HG03342 (cell line): ENCODE measurements around the gene SOS1.
A peak's percentile ranks its signal among the peaks of the same experiment; 100 is the strongest.
"Not testable (repeated sequence)": the region's sequence is repeated elsewhere in the genome, so short reads cannot be mapped to it uniquely, and the experiment has no call there.

ENCODE experiments used
- ATAC-seq: cut with Tn5 transposase; IDR thresholded peaks from one replicate; pipeline ENCODE4 v1.9.1; 2021; ENCODE audit warnings: mild to moderate bottlenecking, moderate library complexity; ENCODE audit not compliant: unreplicated experiment

Gene SOS1

DNA sequence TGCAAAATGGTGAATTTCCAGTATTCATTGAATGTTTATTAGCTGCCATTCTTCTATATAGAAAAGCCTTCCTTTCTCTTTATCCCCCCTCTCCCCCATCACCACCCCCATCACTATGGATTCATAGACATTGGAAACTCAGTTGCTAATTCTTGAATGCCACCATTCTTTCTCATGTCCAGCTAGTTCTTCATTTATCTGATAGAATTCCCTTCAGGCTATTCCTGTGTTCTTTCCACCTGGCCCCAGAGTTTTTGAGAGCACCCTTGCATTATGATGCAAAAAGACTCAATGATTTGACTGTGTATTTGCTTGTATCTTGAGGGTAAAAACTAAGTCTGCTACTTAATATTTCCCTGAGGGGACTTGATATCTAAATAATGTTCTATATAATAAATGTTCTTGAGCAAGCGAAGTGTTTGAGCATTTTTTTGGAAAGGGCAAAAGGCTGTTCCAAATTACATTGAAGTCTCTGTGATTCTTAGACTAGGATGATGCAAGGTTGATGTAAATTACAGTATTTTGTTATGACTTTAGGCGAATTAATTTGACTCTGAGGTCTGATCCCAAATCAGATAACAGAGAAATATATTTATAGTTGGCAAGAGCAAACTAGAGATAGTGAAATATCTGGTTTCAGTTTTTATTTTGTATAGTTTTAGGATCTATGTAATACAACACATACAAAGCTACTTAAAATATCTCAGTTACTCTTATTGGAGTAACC is 18.8 kb upstream of the SOS1 start:
- no peak for ATAC-seq

DNA sequence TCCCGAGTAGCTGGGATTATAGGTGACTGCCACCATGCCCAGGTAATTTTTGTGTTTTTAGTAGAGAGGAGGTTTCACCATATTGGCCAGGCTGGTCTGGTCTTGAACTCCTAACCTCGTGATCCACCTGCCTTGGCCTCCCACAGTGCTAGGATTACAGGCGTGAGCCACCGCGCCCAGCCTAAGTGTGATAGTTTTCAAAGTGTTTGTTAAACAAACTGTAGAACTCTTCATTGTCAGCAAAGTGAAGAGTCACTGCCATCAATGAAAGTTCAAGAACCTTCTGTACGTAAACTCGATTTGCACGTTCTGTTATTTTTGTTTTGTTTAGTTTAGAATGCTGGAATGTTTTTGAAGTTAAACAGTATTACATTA is 18.0 kb upstream of the SOS1 start:
- no peak for ATAC-seq

DNA sequence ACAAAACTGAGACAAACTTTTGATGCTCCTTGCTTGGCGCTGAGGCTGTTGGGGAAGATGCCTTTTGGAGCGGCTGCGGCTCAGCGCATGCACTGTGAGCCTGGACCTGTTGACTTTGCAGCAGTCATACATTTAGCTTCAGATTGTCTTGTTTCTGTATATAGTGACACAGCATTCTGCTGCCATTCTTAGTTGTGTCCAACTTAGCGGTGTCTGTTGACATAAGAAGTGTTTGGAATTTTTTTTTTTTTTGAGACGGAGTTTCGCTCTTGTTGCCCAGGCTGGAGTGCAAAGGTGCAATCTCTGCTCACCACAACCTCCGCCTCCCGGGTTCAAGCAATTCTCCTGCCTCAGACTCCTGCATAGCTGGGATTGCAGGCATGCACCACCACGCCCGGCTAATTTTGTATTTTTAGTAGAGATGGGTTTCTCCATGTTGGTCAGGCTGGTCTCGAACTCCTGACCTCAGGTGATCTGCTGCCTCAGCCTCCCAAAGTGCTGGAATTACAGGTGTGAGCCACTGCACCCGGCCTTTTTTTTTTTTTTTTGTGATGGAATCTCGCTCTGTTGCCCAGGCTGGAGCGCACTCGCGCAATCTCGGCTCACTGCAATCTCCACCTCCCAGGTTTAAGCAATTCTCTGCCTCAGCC is 17.5 kb upstream of the SOS1 start:
- not testable (repeated sequence) for ATAC-seq

DNA sequence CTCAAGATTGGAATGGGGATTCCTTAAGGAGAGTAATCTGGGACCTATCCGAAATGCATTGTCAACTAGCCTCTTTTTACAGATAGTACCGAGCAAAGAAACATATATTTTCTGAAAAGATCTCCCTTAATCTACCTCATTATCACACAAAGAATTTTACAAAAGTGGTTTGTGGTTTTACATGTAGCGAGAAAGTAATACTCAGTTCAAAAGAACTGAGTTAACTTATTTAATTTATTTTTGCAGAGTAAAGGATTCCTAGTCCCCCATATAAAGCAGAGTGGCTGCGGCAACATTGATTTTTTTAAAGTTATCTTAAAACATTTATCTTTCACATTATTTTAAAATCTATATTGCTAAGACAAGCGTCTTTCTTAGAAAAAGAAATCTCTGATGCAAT is 15.9 kb upstream of the SOS1 start:
- ATAC-seq = no peak

DNA sequence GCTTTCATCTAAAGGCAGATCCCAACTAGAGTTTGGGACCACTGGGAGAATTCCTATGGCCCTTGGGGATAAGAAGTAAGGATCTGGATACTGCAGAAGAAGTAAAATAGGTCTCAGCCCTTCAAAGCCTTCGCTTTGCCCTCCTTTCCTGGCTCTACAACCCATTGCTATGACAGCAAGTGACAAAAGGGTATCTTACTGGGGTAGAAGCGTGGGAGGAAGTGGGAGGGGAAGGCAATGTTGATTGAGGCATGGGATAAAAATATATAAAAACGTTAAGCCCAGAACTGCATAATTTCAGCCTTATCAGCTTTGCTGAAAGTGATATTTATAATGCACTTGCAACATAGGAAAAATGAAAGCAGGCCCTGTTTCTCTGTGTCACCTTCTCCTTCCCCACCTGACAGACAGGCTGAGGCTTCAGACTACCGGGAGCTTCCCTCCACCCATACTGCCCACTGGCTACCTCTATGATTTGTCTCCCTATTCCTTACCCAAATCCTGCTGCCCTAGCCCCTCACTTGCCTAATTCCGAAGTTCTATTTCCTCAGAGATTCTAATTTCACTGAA is 14.9 kb upstream of the SOS1 start:
- ATAC-seq = no peak

DNA sequence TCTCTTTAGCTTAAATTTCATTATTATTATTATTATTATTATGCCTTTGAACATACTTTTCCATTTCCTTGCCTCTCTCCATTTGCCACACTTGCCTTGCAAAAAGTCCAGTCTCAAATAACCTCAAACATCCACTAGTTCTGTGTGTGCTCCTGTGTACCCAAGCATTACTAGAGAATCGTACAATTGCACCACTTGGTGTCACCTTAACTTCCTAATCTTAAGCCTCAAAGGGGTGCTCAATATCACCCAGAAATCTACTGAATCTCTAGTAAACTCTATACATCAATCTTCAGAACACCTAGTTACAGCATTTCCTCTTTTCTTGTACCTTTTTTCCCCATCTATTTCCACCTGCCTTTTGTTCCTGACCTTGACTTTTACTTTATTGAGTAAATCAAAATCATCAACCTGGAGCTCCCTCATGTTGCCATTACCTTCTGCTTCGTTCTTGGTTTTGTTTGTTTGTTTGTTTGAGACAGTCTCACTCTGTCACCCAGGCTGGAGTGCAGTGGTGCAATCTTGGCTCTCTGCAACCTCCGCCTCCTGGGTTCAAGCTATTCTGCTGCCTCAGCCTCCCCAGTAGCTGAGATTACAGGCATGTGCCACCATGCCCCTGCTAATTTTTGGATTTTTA is 12.5 kb upstream of the SOS1 start:
- no peak for ATAC-seq

DNA sequence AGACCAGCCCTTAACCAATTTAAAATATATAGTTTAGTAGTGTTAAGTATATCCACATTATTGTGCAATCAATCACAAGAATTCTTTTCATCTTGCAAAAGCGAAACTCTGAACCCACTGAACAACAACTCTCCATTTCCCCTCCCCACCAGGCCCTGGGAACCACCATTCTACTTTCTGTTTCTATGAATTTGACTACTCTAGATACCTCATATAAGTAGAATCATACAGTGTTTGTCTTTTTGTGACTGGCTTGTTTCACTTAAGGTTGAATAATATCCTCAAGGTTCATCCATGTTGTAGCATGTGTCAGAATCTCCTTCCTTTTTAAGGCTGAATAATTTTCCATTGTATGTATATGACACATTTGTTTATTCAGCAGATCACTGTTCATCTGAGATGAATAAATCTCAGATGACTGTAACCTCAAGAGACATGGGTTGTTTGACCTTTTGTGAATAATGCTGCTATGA is 8.1 kb upstream of the SOS1 start:
- peak; percentile 55 for ATAC-seq

DNA sequence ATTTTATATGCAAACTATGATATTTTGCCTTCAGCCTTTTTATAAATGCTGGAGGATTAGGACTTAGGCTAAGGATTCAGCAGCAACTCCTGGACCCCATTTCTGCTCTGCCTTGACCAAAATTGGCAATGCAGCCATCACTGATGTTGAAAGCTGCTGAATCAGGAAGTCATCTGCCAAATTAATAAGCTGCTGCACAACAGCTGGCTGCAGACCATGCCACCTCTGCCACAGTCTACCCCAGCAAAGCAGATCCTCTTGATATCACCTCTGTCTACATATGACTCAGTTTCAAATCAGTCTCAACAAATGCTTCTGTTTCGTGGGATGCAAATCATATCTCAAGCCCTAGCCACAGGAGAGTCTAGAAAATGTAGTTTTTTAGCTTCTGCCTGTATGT is 7.1 kb upstream of the SOS1 start:
- ATAC-seq = peak; percentile 42

DNA sequence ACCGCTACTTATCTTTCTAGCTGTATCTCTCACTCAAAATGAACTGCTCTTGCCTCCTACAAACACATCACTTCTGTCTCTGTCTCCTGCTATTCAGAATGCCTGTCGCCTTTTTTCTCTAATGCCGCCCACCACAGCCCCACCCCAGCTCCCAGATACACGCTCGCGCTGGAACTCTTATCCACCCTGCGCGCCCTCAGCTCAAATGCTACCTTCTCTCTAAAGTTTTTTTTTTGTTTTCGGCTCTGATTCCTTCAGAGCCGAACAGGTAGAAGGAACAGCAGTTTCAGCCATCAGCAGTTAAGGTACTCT is 3.9 kb upstream of the SOS1 start:
- ATAC-seq = no peak

DNA sequence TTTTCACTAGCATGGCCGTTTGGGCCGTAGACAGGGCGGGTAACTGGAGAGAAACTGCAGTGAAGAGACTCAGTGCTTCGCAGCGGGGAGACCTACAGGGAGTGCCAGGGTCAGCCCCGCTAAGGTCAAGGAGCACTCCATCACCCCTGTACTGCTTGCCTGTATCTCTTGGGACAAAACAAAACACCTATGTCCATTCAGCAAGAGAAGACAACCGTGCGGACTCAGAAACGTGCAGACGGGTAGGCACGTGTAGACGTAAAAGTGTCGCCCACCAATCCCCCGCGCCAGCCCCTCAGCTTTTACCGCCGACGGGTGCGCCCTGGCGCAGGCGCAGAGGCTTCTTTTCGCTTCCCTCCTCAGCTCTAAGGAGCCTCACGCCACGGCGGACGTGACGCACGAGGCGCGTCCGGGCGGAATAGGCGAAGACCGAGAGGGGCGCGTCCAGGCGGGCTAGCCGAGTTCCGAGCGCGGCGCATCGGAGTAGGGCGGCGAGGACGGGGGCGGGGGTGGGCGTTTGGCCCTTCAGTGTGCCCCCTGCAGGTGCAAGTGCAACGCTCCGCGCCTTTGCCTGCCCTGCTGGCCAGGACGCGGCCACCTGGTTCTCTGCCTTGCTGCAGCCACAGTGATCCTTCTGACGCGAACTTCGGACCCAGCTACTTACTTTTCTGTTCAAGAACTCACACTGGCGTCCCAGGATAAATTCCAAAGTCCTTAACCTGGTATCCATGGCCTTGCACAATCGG is 3.3 kb upstream of the SOS1 start:
- ATAC-seq = peak; percentile 54

DNA sequence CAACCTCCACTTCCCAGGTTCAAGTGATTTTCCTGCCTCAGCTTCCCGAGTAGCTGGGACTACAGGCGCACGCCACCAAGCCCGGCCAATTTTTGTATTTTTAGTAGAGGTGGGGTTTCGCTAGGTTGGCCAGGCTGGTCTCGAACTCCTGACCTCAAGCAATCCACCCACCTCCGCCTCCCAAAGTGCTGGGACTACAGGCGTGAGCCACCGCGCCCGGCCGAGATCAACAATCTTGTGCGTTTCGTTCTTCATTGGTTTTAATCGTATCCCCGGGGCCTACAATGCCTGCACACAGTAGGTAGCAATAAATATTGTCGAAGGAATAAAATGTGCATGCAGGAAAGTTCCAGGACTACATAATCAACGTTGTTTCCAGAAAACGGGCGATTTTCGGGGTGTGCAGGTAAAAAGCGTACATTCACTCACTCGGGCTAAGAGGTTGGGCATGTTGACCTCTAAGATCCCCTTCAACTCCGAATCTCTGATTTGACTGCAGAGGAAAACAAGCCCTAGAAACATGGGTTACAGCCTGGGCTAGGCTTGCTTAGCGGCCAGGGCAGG is 2.7 kb upstream of the SOS1 start:
- ATAC-seq = no peak

DNA sequence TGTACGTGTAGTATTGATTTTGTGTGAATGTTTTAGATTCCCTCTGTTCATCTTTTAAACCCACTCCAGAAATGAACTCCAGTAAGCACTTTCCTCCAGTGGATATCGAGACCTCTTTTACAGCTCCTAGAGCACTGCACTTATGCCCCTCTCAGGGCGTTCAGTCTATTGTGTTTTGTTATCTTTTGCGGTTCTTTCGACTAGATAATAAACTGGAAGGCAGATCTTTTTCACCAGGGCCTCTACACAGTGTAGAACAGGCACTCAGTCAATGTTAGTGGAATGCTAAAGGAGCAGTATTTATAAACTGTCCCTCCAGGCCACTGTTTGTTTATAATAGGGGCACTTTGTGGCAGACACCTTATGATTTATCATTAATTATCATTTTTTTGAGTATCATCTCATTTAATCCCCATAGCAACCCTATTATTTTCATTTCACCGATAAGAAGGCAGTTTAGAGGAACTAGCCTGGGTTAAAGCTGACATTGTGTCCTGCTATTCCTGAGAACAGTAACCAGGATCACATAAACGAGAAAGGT is 742 bp upstream of the SOS1 start:
- ATAC-seq = no peak

DNA sequence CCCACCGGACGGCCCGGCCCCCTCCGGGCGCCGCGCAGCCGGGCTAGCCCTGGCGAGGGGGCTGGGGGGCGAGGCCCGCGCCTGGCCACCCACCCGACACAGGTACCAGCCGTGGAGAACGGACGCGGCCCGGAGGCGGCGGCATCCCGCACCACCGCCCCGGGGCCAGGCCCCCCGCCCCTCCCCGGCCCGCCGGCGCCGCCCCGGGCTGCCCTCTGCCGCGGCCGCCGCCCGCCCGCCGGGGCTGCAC is 405 bp downstream of the SOS1 start:
- ATAC-seq = peak; percentile 21

DNA sequence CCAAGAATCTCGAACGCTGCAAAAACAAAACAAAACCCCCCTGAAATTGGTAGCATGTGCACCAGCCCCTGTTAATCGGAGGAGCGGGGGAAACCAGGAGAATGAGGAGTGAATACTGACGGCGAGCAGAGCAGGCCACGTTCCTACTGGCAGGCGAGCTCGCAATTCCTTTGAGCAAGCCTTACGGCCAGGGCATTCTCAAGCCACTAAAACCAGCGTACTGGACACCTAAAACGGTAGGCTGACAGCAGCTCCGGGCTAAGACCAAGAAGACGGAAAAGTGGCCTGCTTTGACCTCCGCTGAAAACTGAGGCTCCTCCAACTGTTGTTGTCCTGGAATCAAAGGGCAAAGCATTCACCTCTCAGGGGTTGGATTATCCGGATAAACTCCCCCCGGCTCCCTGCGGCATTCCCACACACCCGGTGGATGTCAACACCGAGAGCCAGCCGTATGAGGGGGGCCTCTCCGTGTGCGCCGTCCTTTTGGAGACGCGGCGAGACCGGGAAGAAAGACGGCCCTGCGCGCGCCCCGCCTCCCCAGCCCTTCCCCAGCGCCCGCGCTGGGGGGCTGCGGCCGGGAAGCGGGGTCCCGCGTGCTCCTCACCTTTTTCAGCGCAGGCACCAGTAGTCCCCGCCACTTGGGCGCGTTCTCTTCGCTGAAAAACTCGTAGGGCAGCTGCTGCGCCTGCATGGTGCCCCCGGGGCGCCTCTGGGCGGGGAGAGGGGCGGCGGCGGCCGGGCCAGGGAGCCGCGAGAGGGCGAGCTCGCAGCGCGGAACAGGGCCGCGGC is 925 bp downstream of the SOS1 start:
- ATAC-seq = peak; percentile 36

DNA sequence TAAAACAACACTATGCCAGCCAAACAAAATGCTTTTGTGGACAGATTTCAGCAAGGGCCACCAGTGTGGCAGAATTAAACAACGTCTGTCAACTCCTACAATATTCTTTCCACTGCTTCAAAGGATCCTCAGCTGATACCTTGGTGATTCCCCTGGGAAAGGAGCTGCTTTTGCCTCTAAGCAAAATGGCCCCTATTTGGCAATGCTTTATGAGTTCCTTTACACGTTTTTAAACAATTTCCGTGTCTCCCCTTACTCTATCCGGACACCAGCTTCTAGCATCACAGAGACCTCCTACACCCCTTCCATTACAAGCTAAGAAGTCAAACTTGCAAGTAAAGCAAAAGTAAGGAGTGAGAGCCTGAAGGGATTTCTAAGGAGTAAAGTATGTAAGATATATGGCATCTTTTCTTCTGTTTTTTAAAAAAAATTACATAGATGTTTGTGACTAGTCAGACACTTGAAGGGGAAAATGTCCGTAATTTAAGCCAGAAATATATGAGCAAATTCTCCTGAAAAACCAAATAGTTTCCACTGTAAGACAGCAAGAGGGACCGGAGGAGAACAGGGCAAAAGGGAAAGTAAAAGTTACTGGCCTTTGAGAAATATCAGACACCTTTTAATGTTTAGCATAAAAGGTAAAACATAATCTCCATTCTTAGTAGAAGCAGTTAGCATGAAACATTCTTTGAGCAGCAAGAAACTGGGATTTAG is 1.9 kb downstream of the SOS1 start:
- ATAC-seq = no peak

DNA sequence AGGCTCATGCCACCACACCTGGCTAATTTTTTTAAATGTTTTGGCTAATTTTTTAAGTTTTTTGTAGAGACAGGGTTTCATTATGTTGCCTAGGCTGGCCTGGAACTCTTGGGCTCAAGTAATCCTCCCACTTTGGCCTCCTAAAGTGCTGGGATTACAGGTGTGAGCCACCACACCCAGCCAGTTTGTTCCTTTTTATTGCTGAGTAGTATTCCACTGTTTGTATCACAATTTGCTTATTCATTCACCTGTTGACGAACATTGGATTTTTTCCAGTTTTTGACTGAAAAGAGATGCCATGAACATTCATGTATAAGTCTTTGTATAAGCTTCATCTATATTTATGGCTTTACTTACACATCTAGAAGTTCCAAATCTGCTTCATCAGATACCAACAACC is 5.3 kb downstream of the SOS1 start:
- ATAC-seq = no peak

DNA sequence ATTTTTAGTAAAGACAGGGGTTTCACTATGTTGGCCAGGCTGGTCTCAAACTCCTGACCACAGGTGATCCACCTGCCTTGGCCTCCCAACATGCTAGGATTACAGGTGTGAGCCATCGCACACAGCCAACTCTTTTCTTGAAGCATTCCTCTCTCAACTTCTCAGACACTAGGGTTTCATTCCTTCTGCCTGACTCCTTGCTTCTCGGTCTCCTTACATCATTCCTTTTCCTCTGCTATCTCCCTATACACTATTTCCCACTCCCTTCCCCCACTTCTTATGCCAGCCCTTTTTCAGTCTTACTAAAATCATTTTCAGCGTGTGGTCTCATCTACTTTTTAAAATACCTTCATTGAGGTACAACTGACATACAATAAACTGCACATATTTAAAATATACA is 6.1 kb downstream of the SOS1 start:
- ATAC-seq = no peak

DNA sequence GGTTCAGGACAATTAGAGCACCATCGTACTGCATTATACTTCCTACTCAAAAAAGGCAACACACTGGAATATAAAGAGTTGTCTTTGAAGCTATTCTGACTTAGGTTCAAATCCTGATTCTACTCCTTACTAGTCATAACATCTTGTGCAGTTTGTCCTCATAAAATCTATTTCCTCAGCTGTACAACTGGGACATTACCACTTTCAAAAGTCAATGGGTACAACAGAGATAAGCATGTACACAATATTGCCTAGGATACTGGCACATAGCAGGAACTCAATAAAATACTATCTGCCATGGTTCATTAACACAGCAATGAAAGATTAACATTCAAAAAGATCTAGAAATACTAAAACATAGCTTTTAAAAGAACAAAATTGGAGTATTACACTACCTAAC is 11.3 kb downstream of the SOS1 start:
- no peak for ATAC-seq

DNA sequence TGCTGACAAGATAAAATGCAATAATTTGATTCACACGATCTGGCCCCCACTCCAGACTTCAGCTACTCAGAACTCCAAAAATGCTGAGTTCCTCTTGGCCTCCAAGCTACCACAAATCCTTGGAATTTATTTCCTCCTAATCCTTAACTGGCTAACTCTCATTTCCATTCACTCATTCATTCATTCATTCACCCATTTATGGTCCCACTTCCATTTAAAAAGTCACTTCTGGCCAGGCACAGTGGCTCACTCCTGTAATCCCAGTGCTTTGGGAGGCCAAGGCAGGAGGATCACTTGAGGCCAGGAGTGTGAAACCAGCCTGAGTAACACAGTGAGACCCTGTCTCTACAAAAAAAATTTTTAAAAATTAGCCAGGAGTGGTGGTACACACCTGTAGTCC is 12.5 kb downstream of the SOS1 start:
- no peak for ATAC-seq
